ENCODE measurements around the gene SOX6. TPM values are rescaled to one million over a fixed set of nuclear protein-coding genes. Genes with fewer than 3 reads are reported as not detected.

The SOX6 gene
- polyA plus RNA-seq, 1 donor: 44.1 TPM

DNA sequence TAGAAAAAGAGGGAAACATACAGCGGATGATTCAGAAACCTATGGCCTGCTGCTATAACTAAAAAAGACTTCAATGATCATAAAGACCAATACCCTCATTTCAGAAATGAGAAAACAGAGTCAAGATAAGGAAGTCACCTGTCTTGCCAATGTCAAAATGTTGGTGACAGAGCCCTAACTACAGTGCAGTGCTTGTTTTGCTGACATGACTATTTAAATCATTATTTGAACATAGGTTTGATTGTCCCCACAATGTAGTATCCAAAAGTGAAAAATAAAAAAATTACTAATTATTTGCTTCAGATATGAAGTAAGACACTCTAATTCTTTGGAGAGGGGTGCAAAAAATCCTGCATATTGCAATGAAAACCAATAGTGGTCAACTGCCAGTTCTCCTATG lies 115.7 kb downstream of the SOX6 start:
- Histone ChIP-seq H3K36me3 (ENCODE audit: control insufficient read depth, insufficient read depth, low read length) (no peaks in the 10 kb centered on the region), H3K27ac (ENCODE audit: low read length) (no peak overlapping the region), H3K27me3 (ENCODE audit: control insufficient read depth, insufficient read depth, low read length) (no peaks in the 10 kb centered on the region), H3K4me1 (ENCODE audit: control insufficient read depth, insufficient read depth, low read length) (no peaks in the 10 kb centered on the region), H3K9me3 (ENCODE audit: control insufficient read depth, low read depth, low read length) (no peaks in the 10 kb centered on the region), H3K4me3 (ENCODE audit: low read length) (no peak overlapping the region)
- no CpG with 5 or more reads among the region's 1 CpG for whole genome bisulfite sequencing (ENCODE audit: insufficient coverage, low lambda C conversion rate)
- no peak for DNase-seq

DNA sequence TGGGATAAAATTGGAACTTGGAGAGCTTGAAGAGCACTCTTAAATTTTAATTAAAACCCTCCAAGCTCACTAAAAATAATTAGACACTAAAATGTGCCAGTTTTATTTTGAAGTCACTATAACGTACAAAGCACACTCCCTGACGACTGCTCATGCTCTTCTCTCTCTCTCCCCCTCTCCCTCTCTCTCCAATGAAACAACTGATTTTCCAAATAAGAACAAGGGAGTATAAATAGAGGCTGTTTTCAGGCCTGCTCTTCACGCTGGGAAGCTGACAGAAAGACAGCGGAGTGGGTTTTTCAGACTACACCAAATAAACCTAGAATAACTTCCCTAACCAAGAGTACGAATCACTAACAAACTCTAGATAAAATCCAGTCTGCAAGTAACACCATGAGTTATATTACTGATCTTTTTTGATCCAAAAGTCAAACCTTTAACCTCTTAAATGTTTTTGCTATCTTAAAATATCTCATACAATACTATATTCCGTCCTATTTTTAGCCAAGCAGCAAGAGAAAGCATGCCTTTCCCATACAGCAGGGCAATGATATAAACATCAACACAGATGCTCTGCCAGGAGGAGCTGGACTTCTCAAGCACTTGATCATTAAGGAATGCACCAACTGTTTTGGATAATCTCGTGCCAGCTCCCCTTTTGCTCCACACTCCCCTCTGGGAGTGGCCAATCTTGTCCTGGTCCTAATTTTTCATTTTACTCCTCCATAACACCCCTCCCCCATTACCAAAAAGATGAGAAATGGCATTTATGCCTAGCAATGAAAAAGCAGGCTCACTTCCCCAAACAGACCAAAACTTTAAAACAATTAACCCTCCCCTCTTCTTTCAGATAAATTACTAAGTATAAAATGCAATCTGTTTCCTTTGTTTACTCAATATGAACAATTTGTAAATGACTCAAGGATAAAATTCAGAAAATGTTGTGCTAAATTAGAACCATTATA lies 116.9 kb downstream of the SOX6 start:
- no peaks in the 10 kb centered on the region for H3K9me3 ChIP-seq (ENCODE audit: control insufficient read depth, low read depth, low read length)

DNA sequence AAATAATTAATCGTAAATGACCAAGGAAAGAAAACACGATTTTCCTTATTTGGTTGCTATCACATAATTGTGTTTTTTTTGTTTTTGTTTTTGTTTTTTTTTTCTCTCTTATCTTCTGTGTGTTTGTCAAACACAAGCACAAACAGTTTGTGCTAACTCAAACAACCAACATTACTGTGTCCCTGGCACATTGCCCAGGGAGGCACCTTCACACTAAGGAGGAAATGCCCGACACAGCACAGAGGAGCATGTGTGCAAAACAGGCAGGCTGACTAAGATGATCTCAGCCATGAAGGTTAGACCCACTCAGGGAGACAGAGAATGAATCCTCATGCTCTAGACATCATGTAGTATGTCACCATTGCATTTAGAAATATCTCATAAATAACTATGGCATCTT lies 130.1 kb downstream of the SOX6 start:
- Histone ChIP-seq H3K4me1 (ENCODE audit: control insufficient read depth, insufficient read depth, low read length) (no peaks in the 10 kb centered on the region), H3K27ac (ENCODE audit: low read length) (no peak overlapping the region), H3K36me3 (ENCODE audit: control insufficient read depth, insufficient read depth, low read length) (no peaks in the 10 kb centered on the region), H3K9me3 (ENCODE audit: control insufficient read depth, low read depth, low read length) (no peaks in the 10 kb centered on the region), H3K27me3 (ENCODE audit: control insufficient read depth, insufficient read depth, low read length) (no peaks in the 10 kb centered on the region), H3K4me3 (ENCODE audit: low read length) (no peak overlapping the region)
- WGBS (ENCODE audit: insufficient coverage, low lambda C conversion rate): 40% methylated on average over 1 of the region's 3 CpGs
- peak; percentile 29 to 84 for DNase-seq

More for the DNA sequence above, 116.9 kb downstream of the SOX6 start:
- no CpG with 5 or more reads among the region's 7 CpGs for WGBS (ENCODE audit: insufficient coverage, low lambda C conversion rate)
- DNase-seq: no peak
- Histone ChIP-seq H3K4me3 (ENCODE audit: low read length) (no peak overlapping the region), H3K36me3 (ENCODE audit: control insufficient read depth, insufficient read depth, low read length) (no peaks in the 10 kb centered on the region), H3K4me1 (ENCODE audit: control insufficient read depth, insufficient read depth, low read length) (no peaks in the 10 kb centered on the region), H3K27me3 (ENCODE audit: control insufficient read depth, insufficient read depth, low read length) (no peaks in the 10 kb centered on the region), H3K27ac (ENCODE audit: low read length) (no peak overlapping the region)

DNA sequence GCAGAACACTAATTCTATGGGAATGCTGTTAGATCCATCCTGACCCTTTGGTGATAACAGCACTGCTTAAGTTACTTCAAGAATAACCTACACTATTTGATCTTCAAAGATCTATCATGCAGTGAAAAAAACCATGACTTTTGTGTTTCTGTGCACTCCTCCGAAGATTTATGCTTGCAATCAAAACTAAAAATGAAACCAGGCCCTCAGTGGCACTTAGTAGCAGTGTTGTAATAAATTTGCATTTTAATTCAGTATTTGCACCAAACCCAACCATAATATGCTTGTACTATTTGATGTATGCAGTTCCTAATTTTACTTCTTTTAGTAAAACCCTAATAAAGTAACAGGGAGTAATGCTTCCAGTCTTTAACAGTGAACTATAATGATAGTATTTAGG lies 130.7 kb downstream of the SOX6 start:
- DNase-seq: no peak
- Histone ChIP-seq H3K27ac (ENCODE audit: low read length) (no peak overlapping the region), H3K9me3 (ENCODE audit: control insufficient read depth, low read depth, low read length) (no peaks in the 10 kb centered on the region), H3K4me3 (ENCODE audit: low read length) (no peak overlapping the region), H3K4me1 (ENCODE audit: control insufficient read depth, insufficient read depth, low read length) (no peaks in the 10 kb centered on the region), H3K27me3 (ENCODE audit: control insufficient read depth, insufficient read depth, low read length) (no peaks in the 10 kb centered on the region), H3K36me3 (ENCODE audit: control insufficient read depth, insufficient read depth, low read length) (no peaks in the 10 kb centered on the region)
- no CpG with 5 or more reads among the region's 1 CpG for WGBS (ENCODE audit: insufficient coverage, low lambda C conversion rate)

DNA sequence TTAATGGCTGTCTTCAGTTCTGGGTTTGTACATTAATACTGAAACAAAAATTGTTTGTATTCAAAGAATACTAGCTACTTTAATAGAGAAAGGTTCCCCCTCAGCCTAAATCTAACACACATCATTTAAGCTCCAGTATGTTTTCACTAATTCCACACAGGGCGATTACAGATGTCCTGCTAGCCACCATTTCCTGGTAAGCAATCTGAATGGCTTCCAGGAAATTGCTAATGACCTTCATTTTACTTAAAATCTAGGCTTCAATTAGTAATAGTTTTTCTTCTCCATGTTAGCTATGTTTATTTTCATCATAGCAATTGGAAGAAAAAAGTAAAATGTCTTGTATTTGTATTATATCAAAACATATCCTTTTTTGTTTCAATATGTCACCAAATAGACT lies 132.8 kb downstream of the SOX6 start:
- Histone ChIP-seq H3K9me3 (ENCODE audit: control insufficient read depth, low read depth, low read length) (no peaks in the 10 kb centered on the region), H3K4me3 (ENCODE audit: low read length) (no peak overlapping the region)
- no CpG with 5 or more reads among the region's 1 CpG for WGBS (ENCODE audit: insufficient coverage, low lambda C conversion rate)

DNA sequence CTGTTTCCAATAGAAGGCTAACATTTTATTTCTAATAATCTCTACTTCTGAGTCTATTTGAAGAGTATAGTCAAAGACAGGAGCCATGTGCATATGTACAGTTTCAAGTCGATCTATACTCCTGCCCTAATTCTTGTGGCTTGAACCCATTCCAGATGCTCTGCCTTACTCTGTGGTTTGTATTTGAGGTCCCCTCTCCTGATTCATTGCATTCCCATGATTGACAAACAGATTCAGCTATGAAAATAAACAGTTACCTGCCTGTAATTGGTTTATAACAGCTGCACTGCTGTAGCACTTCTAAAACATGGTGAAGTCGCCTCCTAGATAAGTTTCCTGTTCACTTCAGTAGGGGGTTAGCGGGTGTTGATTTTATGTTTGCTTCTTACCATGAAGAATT lies 138.7 kb downstream of the SOX6 start:
- Histone ChIP-seq H3K4me1 (ENCODE audit: control insufficient read depth, insufficient read depth, low read length) (no peaks in the 10 kb centered on the region), H3K27ac (ENCODE audit: low read length) (no peak overlapping the region), H3K27me3 (ENCODE audit: control insufficient read depth, insufficient read depth, low read length) (no peaks in the 10 kb centered on the region), H3K4me3 (ENCODE audit: low read length) (no peak overlapping the region), H3K9me3 (ENCODE audit: control insufficient read depth, low read depth, low read length) (no peaks in the 10 kb centered on the region), H3K36me3 (ENCODE audit: control insufficient read depth, insufficient read depth, low read length) (no peaks in the 10 kb centered on the region)
- WGBS (ENCODE audit: insufficient coverage, low lambda C conversion rate): no CpG with 5 or more reads among the region's 3 CpGs
- DNase-seq: no peak

More for the DNA sequence above, 132.8 kb downstream of the SOX6 start:
- Histone ChIP-seq H3K4me1 (ENCODE audit: control insufficient read depth, insufficient read depth, low read length) (no peaks in the 10 kb centered on the region), H3K27ac (ENCODE audit: low read length) (no peak overlapping the region), H3K27me3 (ENCODE audit: control insufficient read depth, insufficient read depth, low read length) (no peaks in the 10 kb centered on the region), H3K36me3 (ENCODE audit: control insufficient read depth, insufficient read depth, low read length) (no peaks in the 10 kb centered on the region)
- no peak for DNase-seq

DNA sequence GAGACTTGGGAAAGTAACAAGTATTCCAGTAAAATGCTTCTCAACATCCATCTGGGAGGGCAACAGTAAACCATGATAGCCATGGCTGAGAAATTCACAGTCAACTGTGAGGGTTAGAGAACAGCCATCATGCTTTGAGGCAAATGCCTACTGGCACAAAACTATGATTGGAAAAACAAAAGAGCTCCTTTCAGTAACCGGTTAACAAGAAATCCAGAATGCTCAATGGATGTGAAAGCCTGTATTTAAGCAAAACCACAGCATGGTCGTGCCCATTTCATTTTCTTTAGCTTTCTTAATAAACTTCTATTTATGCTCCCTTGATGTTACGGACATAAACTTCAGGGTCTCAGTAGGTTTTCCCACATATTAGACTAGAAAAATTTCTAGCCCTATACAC lies 139.5 kb downstream of the SOX6 start:
- H3K4me1 ChIP-seq (ENCODE audit: control insufficient read depth, insufficient read depth, low read length): no peaks in the 10 kb centered on the region
- no peaks in the 10 kb centered on the region for H3K9me3 ChIP-seq (ENCODE audit: control insufficient read depth, low read depth, low read length)
- no peak for DNase-seq
- H3K27me3 ChIP-seq (ENCODE audit: control insufficient read depth, insufficient read depth, low read length): no peaks in the 10 kb centered on the region
- 100% methylated on average over 1 of the region's 3 CpGs for WGBS (ENCODE audit: insufficient coverage, low lambda C conversion rate)
- H3K4me3 ChIP-seq (ENCODE audit: low read length): no peak overlapping the region
- no peak overlapping the region for H3K27ac ChIP-seq (ENCODE audit: low read length)
- H3K36me3 ChIP-seq (ENCODE audit: control insufficient read depth, insufficient read depth, low read length): no peaks in the 10 kb centered on the region

DNA sequence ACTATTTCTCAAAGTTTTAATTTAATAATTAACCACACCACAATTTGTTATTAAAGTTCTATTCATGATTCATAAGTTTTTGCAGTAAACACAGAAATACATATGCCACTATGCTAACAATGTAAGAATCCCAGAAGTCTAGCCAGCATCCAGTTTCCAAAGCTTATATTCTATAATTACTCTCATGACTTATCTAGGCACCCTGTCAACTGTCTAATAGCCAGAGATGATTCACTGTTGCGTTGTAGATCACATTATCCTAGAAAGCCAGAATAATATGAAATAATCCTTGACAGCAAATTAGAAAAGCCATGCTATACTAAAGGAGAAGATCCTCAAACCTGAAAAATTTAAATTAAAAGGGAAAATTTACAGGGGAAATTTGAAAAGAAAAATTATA lies 141.0 kb downstream of the SOX6 start:
- H3K27ac ChIP-seq (ENCODE audit: low read length): no peak overlapping the region
- H3K36me3 ChIP-seq (ENCODE audit: control insufficient read depth, insufficient read depth, low read length): no peaks in the 10 kb centered on the region
- H3K27me3 ChIP-seq (ENCODE audit: control insufficient read depth, insufficient read depth, low read length): no peaks in the 10 kb centered on the region
- no peaks in the 10 kb centered on the region for H3K9me3 ChIP-seq (ENCODE audit: control insufficient read depth, low read depth, low read length)
- no peak overlapping the region for H3K4me3 ChIP-seq (ENCODE audit: low read length)
- no CpG with 5 or more reads among the region's 1 CpG for WGBS (ENCODE audit: insufficient coverage, low lambda C conversion rate)
- DNase-seq: no peak
- no peaks in the 10 kb centered on the region for H3K4me1 ChIP-seq (ENCODE audit: control insufficient read depth, insufficient read depth, low read length)

DNA sequence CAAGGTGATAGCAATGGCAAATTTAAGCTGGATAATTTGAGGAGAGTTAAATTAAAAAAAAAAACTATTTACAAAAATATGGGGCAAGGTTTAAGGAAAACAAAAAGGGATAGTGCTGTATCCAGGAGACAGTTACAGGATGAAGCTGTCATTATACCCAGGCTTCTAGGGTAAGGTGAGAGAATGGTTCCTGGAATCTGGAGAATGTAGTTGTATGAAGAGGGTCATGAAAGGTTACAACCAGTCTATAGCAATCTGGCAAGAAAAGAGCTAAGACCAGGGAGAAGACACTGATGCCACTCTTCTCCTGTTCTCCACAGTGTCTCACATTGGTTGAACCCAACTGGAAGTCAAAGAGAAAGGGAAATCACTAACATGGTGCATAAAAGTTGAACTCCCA lies 144.9 kb downstream of the SOX6 start:
- no peaks in the 10 kb centered on the region for H3K9me3 ChIP-seq (ENCODE audit: control insufficient read depth, low read depth, low read length)
- DNase-seq: no peak
- H3K27me3 ChIP-seq (ENCODE audit: control insufficient read depth, insufficient read depth, low read length): no peaks in the 10 kb centered on the region
- no peak overlapping the region for H3K27ac ChIP-seq (ENCODE audit: low read length)
- H3K4me1 ChIP-seq (ENCODE audit: control insufficient read depth, insufficient read depth, low read length): no peaks in the 10 kb centered on the region
- H3K4me3 ChIP-seq (ENCODE audit: low read length): no peak overlapping the region
- no peaks in the 10 kb centered on the region for H3K36me3 ChIP-seq (ENCODE audit: control insufficient read depth, insufficient read depth, low read length)

DNA sequence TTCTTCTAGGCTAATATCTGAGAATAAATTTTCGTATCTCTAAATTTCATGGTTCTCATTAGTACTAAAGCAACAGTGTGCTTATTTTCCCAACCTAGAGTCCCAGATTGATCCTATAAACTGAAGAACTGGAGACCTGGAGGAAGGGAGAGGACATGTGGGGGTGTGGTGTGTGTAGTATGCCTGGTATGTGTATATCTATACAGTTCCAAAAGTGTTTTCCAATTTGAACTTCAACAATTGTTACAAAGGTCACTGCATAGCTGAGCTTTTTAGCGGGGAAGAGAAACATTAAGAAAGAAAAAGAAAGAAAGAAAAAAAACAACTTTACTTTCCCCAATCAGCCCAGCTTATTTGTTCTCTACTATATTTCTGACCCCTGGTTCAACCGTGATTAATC lies 152.1 kb downstream of the SOX6 start:
- WGBS (ENCODE audit: insufficient coverage, low lambda C conversion rate): 26% methylated on average over 2 of the region's 3 CpGs

DNA sequence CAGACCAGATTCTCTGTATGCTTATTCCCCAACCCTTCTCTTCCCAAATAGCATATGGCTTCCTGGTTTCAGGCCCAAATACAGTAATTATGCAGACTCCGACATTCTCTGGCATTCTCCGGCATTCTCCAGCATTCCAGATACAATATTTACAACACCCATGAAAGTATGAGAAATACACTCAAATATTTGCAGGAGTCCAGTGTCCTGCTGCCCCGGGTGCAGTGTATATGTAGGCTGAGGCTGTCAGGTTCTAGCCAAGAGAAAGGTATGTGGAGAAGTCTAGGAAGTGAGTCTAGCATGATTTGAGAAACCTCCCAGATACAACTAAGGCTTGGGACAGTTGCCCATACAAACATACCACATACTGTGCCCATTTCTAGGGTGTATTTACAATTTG lies 160.7 kb downstream of the SOX6 start:
- H3K4me3 ChIP-seq (ENCODE audit: low read length): no peak overlapping the region
- no peaks in the 10 kb centered on the region for H3K4me1 ChIP-seq (ENCODE audit: control insufficient read depth, insufficient read depth, low read length)
- H3K27ac ChIP-seq (ENCODE audit: low read length): no peak overlapping the region
- H3K27me3 ChIP-seq (ENCODE audit: control insufficient read depth, insufficient read depth, low read length): no peaks in the 10 kb centered on the region
- no peak for DNase-seq
- no peaks in the 10 kb centered on the region for H3K9me3 ChIP-seq (ENCODE audit: control insufficient read depth, low read depth, low read length)
- WGBS (ENCODE audit: insufficient coverage, low lambda C conversion rate): no CpG with 5 or more reads among the region's 3 CpGs
- no peaks in the 10 kb centered on the region for H3K36me3 ChIP-seq (ENCODE audit: control insufficient read depth, insufficient read depth, low read length)

More for the DNA sequence above, 152.1 kb downstream of the SOX6 start:
- Histone ChIP-seq H3K4me3 (ENCODE audit: low read length) (no peak overlapping the region), H3K27me3 (ENCODE audit: control insufficient read depth, insufficient read depth, low read length) (no peaks in the 10 kb centered on the region), H3K9me3 (ENCODE audit: control insufficient read depth, low read depth, low read length) (no peaks in the 10 kb centered on the region), H3K27ac (ENCODE audit: low read length) (no peak overlapping the region), H3K36me3 (ENCODE audit: control insufficient read depth, insufficient read depth, low read length) (no peaks in the 10 kb centered on the region), H3K4me1 (ENCODE audit: control insufficient read depth, insufficient read depth, low read length) (no peaks in the 10 kb centered on the region)
- DNase-seq: no peak
